Transverse colon (tissue), 4 donors: ENCODE measurements around the gene FRY.

Source experiments
- CTCF ChIP-seq, 5 experiments: fragments of 200-600 bp in 3 of 5; fragments of 450-650 bp in 2 of 5; sonication (generic) in 3 of 5; IDR thresholded peaks; 1 replicate in 2 of 5; 2 replicates in 3 of 5; pipeline ENCODE4 v1.5.1; 2016 to 2017; ENCODE audit warnings: antibody characterized with exemption in 5 of 5, inconsistent platforms in 3 of 5, mild to moderate bottlenecking in 2 of 5, moderate library complexity in 1 of 5
- POLR2AphosphoS5 ChIP-seq, 3 donors: sonication (generic); formaldehyde crosslinking; IDR thresholded peaks; one replicate each; pipeline ENCODE4 v1.6.1; 2016; ENCODE audit warnings: antibody characterized with exemption in 3 of 3

GRCh38 chr13:32310134-32310706, 278.6 kb downstream of the FRY start:
- TF ChIP-seq POLR2AphosphoS5 (IDR thresholded peaks at IDR 0.05) (no peak), CTCF (IDR thresholded peaks at IDR 0.05) (peak; percentile 69 to 88 (median 72))
